ENCODE measurements around the gene TBX15.

The TBX15 gene

DNA sequence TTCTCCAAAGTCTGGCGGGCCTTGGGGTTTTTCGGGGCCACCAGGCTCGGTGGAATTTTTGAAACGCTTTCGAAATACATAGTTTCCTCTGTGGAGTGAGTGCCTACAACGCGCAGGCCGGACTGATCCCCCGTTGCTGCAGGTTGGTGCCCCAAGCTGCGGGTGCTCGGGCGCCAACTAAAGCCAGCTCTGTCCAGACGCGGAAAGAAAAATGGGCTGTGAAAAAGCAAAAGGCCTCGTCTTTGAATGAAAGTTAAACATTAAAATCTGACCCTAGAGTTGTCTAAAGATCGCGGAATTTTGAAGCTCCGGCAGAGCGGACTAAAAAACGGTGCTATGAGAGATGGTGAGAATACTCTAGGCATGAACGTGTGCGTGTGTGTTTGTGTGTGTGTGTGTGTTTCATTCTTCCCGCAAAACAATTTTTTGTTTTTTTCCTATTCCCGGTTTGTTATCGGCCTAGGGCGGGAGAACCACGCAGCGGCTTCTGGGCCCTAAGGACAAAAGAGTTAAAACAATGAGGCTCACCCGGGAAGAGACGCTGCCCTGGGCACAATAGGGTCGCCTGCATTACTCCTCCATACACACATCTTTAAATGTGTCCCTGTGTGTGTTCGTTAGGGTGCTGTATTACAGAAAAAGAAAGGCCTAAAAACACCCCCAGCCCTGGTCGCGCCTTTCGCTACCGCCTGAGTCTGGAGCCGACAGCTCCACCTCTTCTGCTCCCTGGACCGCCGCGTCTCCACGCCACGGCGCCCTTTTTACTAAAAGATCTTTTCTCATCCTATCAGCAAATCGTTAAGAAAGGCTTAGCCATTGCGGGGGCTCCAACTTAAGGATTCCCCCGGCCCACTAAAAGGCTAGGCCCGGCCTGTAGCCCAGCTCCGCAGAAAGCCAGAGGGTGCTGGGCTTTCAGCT lies 3.2 kb downstream of the TBX15 start:
- DNase-seq, result no peak

DNA sequence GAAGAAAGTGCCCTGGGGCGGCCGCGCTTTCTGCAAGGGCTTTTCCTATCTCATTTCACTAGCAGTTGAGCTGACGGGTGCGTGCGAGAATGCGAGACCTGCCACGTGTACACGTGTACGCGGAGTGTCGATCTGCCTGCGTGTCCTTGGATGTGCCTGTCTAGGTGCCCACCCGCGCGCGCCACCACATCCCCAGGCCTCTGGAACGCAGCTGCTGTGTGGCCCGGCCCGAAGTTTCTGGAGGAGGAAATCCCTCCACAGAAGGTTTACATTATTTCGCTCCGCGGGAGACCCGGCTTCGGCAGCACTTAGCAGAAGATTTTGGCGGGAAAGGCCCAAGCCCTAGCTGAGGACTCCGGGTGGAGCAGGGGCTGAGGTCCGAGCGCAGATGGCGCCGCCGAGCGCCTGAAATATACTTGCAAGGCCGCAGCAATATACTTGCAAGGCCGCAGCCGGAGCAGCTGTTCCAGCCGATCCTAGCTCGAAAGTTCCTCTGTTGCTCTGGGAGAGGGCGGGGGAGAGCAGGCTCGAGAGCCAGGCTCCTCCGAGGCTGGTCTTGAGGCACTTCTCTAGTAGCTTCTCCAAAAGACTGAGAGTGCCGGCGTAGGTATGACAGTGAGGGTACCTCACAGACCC lies 3.9 kb downstream of the TBX15 start:
- peak; percentile 29 to 42 for DNase-seq

DNA sequence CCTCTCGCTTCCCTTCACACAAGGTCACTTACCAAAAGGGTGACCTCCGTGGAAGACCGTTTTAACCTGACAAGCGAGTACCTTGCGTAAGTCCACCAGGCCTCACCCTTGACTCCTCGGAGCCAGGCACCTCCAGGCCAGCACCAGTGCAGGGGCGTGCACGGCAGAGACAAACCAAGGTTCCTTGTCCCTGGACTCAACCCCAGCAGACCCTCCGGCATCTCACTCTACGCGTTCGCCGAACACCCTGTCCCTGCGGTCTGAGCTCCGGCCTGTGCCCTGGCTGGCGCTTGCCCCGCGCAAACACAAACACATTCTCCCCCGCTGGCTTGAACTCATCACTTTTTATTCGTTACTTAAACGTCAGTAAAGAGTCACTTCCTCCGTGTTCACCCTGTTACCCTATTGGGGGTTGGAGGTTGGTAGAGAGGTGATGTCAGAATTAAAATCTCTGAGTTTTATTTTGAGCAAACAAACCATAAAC lies 4.5 kb downstream of the TBX15 start:
- no peak for DNase-seq

DNA sequence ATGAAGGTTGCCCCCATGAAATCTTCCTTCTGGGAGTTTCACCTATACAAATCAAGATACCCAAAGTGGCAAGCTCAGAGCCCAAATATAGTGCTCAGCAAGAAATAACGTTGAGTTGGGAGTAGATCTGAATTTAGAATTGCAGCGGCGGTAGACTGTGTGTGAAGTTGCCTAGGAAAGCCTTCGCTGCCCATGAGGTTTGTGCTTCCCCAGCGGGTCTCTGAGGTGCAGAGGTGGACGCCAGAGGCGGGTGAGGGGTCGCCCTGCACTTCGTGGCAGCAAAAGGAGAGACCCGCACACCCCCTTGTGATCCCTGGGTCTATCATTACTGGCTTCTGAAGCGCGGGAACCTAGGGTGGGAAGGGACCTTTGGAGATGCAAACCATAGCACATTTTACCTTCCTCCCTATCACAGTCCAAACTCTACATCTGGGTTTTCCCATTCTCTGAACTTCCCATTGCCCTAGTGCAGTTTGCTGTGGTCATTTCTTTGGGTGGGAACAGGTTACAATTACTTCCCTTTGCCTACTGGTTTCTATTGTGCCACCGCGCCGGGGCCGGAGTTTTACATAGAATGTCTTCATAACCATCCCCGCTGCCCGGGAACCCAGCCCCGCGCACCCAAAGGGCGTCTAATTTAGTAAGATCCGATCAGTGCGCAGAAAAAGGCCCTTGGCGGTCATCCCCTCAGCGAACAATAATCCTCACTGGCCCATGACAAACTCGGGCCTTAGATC lies 5.2 kb downstream of the TBX15 start:
- DNase-seq, result peak in 1 of 2 donors; percentile 17

DNA sequence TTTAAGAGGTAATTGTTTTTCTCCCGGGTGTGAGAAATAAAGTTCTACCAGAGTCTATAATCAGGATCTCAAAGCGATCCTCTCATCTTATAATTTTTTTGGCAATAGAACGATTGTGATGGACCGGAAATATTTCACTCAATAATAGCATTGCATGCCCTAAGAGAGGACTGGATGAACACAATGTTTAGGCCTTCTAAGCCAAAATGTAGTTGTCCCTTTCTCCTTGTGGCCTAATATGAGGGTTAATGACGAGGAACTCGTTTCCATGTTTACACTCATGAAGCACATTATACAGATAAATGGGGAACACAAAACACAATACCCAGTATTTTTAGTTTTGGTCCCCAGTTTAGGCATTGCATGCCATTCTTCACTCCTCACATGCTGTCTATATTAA lies 5.9 kb downstream of the TBX15 start:
- no peak for DNase-seq

DNA sequence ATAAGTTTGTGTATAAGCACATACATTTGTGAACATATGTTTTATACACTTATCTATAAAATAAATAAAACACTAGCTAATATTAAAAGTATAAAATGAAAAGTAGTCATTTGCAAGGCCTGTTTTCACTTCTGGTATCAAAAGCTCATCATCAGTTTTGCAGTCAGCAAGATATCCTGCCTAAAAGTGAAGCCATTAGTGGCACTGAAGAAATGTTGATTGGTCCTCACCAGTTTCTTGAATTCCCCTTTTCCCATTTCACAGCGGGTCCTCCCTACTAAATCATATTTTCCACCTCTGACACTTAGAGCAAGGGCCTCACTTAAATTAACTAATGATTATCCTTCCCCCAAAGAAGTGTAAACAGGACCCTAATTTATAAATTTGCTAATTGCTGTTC lies 6.7 kb downstream of the TBX15 start:
- DNase-seq, result no peak

DNA sequence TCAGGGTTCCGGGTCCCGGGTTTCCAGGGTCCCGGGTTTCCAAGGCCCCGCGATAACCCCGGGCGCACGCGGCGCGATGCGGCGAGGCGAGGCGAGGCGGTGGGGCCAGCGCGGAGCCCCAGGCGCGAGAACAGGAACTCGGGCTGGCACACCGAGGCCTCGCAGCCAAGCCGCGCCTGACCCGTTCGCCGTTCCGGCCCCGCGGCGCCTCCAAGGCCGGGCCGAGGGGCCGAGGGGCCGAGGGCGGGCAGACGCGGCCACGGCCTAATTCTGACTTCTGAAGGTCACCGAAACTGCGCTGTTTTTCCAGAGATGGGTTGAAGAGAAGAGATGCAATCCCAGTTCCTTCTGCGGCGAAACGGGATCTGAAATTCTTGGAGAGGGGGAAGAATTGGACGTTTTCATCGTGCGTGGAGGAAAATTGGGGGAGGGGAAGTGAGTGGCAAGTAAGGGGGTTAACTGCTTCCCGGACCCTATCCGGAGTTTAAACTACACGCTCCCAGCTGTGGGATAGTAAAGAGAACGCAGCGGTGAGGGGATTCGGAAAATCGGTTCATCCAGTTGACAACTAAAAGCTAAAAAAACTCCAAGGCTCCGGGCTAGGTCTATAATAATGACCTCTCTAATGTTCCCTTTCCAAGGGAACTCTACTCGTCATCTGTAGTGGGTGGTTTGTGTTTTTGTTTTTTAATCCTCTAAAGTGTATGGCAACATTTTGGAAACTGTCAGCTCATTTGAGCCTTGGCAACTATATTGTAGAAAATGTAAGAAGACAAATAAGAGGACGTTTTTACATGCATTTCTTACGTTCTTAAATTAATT lies 8.2 kb downstream of the TBX15 start:
- DNase-seq, result no peak

DNA sequence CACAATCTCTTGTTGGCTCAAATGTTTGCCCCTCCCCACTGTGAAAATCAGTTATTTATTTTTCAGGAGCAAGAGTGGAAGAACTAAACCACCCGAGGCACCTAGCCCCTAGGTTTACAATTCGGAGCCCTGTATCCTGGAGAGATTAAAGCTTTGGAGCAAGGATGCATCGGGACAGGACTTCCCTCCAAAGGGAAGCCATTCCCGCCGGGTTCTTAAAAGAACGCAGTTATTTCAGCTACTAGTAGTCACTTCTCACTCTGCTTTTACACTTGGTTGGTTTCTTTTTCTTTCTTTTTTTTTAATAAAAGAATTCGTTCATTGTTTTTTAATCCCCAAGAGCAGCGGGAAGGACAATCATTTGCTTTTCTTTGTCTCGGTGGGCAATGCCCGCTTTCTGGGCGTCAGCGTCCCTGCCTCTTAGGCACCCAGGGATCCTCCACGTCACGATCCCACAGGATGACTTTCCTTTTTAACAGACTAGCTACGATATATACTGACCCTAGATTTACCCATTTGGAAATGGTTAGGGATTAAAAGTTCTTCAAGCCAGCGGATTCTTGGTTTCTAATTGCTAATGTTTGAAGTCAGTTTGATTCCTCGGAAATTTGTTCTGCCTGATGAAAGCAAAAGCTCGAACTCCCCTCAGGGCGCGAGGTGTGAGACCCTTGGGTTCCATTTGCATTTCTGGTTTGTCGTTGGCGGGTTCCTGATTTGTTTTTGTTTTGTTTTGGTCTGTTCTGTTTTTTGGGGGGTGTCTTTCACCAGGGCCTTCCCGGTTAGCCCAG lies 9.0 kb downstream of the TBX15 start:
- DNase-seq, result no peak

DNA sequence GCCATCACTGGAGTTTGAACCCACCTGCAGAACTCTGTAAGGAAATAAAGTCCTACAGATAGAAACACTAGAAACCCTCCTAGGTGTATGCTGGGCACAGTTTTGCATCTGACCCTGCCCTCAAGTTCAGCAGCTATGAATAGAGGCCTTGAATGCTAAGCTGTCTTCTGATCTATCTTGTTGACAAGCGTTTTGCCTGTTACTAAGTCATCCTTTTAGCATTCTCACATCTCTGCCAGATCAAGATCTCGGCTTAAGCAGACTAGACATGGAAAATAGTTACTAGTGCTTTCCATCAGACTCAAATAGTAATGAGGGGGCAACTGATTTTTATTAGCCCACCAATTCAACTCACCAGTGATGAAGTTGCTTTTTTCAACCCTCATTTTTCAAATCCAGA lies 10.5 kb downstream of the TBX15 start:
- no peak for DNase-seq

DNA sequence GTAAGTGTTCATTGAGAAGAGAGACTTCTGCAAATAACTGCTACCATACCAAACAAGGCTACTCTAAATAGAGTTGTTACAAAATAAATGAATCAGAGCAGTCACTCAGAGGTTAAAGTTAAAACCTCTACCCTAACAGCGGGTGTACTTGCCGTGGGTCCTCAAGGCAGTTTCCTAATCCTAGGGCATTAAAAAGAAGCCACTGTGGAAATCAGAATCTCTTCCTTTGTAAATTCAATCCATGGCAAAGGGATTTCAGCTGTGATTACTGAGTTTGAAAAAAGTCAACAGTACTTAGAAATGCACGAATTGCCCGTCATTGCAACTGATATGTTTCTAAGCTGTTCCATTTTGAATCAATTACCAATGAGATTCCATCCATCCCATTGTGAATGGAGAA lies 13.5 kb downstream of the TBX15 start:
- no peak for DNase-seq

DNA sequence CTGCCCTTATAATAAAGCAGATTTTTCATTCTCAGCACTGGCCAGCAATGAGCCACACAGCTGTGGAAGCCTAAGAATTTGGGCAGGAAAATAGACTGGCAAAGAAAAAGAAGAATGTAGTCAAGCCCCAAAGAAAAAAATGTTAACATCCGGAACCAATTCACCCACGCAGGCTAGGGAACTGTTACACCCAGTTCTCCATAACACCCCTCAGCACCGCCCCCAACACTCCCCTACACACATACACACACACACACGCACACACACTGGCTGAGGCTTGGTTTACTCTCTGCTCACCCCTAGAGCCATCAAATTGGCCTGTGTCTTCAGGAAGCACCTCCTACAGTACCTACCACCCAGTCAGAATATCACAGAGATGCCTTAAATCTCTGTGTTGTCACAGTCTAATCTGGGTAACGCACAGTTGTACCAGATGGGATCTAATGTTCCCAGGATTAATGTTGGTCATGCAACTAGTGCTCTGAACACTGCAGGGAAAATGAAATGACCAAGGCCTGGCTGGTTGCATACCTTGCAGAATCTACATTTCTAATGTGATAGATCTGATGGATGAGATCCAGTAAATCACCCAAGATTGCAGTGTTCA lies 14.5 kb downstream of the TBX15 start:
- no peak for DNase-seq

DNA sequence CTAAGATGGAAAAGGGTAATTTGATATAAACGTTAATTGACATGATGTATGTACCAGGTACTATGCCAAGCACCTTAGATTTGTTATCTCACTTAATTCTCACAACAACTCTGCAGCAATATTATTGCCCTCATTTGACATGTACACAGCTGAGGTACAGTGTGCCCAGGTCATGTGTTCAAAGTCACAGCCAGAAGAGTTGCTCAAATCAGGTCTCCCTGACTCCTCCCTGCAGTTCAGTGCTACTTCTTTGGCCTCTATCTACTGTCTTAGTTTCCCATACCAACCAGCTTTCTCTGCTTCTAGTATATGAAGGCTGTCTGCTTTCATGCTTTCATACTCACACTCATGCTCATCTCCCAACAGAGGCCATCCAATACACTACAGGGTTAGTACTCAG lies 15.1 kb downstream of the TBX15 start:
- DNase-seq, result no peak

DNA sequence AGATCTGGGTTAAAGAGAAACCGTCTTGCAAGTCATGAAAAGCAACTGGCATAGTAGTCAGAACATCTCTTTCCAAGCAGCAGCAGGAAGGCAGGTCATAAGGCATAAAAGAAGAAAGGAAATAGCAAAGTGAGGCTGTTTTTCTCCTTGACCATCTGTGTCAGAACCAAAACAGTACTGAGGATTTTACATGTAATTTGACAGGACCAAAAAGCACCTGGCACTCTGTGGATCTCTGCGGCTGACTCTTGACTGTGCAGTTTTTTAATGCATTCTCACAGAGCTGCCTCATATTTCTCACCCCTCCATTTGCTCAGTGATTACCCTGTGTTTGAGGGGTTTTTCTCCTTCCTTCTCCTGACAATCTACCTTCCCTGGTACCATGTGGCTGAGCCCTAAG lies 17.7 kb downstream of the TBX15 start:
- DNase-seq, result no peak

DNA sequence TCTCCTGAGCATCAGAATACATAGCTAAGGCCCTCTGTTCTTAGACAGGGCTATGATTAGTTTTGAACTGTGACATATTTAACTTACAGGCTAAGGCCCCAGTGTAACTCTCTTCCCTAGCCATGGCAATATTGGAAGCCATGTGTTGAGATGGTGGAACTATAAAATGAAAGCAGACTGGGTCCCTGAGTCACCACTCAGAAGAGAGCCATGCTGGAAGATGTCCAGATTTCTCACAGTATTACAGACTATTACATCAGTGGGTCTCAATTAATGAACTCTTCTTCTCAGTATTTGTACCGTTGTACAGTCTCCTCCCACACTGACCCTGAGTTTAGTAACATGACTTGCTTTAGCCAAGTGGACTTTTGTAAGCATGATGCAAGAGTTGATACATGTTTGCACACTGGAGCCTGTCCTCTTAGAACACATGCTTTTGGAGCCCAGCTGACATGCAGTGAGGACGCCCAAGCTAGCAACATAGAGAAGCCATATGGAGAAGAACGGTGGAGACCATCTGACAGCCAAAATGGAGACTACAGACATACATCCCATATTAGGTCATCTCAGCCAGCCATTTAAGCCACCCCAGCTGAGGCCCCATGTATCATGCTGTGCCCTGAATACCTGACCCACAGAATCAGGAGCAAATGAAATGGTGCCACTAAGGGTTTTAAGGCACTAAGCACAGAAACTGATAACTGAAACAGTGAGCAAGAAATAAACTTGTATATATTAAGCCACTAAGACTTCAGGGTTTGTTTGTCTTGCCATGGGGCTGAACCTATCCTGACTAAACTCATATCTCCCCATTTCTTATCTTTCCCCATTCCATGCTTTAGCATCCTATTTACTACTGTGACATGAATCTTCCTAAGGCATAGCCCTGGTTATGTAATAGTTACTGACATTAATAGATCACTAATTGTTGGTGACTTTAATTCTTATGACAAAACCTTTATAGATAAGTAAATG lies 24.4 kb downstream of the TBX15 start:
- no peak for DNase-seq

DNA sequence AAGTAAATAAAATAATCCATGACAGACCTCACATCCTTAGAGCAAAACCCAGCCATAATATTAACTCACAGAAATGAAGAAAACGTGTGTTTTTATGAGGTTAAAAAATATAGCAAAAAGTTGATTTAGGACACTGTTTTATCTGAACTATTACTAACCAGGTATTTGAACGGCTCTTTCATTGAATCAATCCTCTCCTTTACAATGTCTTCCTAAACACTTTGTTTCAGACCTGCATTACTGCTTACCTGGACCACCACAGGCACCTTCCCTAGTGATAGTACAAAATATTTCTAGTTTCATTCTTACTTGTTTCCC lies 25.0 kb downstream of the TBX15 start:
- DNase-seq, result no peak

DNA sequence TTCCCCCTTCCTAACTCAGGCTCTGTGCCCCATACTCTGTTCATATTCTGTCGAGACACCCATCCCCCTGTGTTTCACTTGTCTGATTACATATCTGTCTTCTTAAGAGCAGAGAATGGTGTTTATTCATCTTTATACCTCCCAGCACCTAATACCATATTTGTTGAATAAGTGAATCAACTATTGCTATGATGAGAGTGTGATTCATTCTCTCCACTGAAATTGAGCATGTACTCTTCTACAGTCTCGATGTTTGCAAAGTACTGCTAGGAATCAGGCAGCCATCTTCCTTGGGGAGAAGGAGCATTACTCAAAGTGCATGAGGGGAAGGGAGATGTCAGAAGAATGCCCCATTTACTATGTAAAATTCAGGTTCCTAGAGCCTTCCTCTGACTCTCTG lies 27.0 kb downstream of the TBX15 start:
- DNase-seq, result no peak

DNA sequence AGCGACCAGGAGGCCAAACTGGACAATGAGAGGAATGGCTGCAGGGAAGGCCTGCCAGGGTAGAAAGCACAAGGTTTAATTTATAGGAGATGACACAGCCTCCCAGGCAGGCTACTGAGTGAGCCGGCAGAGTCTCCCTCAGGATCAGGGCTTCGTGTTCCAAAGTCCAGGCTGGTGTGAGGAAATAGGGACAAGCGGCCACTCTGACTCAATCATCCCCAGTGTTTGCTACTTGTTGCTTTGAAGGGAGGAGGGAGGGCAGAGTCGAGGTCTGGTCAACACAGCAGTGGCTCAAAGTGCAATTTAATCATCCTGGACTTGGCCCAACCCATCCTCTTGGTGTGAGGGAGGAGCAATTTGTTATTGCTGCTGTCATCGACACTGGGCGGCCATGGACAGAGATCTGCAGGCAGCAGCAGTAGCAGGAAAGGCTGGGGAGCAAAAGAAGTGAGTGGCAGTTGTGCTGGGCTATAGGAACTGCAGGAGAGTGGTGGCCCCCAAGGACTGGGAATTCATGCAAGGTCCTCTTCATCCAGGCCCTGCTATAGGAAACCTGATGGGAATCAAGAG lies 27.5 kb downstream of the TBX15 start:
- no peak for DNase-seq

DNA sequence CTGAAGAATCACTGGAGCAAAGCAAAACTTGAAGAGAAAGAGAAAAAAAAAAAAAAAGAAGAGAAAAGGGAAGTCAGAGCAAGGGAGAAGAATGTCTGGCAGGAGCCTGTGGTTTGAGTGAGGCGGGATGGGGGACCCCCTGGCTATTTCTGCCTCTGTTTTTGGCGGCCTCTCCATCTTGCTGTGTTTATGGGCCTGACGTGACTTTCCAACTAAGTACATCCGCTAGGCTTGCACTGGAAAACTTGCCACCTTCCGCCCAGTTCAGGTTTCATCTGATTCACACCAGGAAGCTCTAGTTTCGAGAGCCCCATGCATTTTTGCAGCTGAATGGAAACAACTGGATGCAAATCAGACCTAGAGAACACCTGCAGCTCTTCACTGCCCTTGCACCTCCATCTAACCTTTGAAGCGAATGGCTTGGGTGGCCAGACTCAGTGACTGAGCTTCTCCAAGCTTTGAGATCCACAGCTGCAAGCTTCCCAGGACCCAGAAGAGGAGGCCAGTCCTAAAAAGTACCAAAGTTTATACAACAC lies 28.0 kb downstream of the TBX15 start:
- no peak for DNase-seq

DNA sequence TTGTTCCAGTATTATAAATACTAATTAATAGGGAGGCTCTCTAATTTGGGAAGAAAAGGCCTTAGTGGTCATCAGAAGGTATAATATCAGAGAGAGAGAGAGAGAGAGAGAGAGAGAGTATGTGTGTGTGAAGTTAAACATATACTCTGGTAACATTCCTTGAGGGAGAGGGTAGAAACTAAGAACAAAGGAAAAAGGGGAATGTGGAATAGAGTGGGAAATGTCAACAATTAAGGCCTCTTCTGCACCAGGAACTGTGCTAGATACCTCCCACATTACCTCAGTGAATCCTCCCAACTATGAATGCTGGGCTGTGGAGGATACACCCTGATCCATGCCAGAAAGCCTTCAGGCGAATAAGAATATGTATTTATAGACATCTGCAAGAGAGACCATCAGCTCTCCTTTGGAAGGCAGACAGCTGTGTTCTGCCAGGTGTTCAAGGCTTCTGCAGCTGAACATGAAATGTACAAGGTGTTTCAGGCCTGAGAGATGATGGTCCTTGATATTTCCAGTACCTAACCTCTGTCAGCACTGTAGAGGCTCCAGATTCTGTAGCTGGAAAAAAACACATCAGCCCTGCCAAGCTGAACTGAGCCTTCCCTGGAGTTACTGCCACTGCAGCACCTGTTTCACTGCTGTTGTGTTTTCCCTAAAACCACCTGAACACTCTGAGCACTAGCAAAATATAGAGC lies 29.1 kb downstream of the TBX15 start:
- no peak for DNase-seq
